K562 (cell line): Measurements from ENCODE around the gene PRF1. TPM values are rescaled to one million over a fixed set of nuclear protein-coding genes. Genes with fewer than 3 reads are reported as not detected.

Experiments used
- DACH1 ChIP-seq: fragments of 450-650 bp; IDR thresholded peaks from 2 replicates; pipeline ENCODE4 v1.6.1; 2018; ENCODE audit not compliant: partially characterized antibody
- HBP1 ChIP-seq: fragments of 450-650 bp; formaldehyde crosslinking; IDR thresholded peaks from 2 replicates; pipeline ENCODE4 v1.4.0; 2022; ENCODE audit warnings: missing genetic modification characterization
- MCM3 ChIP-seq: fragments of 450-650 bp; IDR thresholded peaks from 2 replicates; pipeline ENCODE4 v1.6.1; 2016
- NR4A1 ChIP-seq, 2 experiments: fragments of 250-450 bp in 1 of 2; fragments of 450-650 bp in 1 of 2; sonication (Bioruptor Pico) in 1 of 2; IDR thresholded peaks; 2 replicates each; pipeline versions ENCODE4 v1.4.0 to v1.6.1; 2016 to 2020; ENCODE audit warnings: mild to moderate bottlenecking in 2 of 2, missing compliant biosample characterization in 1 of 2, missing genetic modification characterization in 1 of 2, moderate library complexity in 1 of 2
- RBM39 ChIP-seq: fragments of 200-400 bp; formaldehyde crosslinking; optimal IDR thresholded peaks from 2 replicates; pipeline ENCODE3; 2018; ENCODE audit warnings: low read depth, low read length
- ZNF174 ChIP-seq: fragments of 250-450 bp; sonication (Bioruptor Pico); IDR thresholded peaks from 2 replicates; pipeline ENCODE4 v1.4.0; 2020; ENCODE audit warnings: mild to moderate bottlenecking
- ZNF224 ChIP-seq: sonication (generic); formaldehyde crosslinking; IDR thresholded peaks from 2 replicates; pipeline ENCODE4 v1.8.0; 2022; ENCODE audit warnings: mild to moderate bottlenecking, missing genetic modification reagents
- ZNF507 ChIP-seq: conservative IDR thresholded peaks from 2 replicates; pipeline ENCODE4 v1.6.1; 2017; ENCODE audit warnings: missing genetic modification characterization, missing compliant biosample characterization
- ZNF75A ChIP-seq: fragments of 450-650 bp; formaldehyde crosslinking; IDR thresholded peaks from 2 replicates; pipeline ENCODE4 v1.4.0; 2020; ENCODE audit warnings: mild to moderate bottlenecking
- polyA plus RNA-seq, 8 experiments: library from polyadenylated mRNA; depleted of rRNA in 4 of 8; stranded (reverse) in 5 of 8; unstranded in 3 of 8; fragments of >200 nt; fragmentation: Nextera tagmentation in 2 of 8; fragmentation: Illumina TruSeq in 1 of 8; extraction: Ambion mirVana in 2 of 8; extraction: Trizol in 1 of 8; gene quantifications; 2 replicates each; pipeline versions ENCODE4 v1.2.1 to v1.2.3, GENCODE V29; 2011 to 2014; ENCODE audit warnings: inconsistent platforms in 1 of 8, missing spikeins in 1 of 8
- total RNA-seq, 7 experiments: library from RNA; depleted of rRNA in 6 of 7; stranded (reverse); fragments of >200 nt in 6 of 7; fragmentation: Illumina TruSeq in 2 of 7; extraction: Trizol in 2 of 7; gene quantifications; 2 replicates each; pipeline versions ENCODE4 v1.2.1 to v1.2.3, GENCODE V29; 2011 to 2021; ENCODE audit warnings: low replicate concordance in 1 of 7
- TF ChIP-seq, protein P1 (sequence below): sonication (generic); formaldehyde crosslinking; IDR thresholded peaks from 2 replicates; pipeline ENCODE4 v1.8.0; 2022; ENCODE audit warnings: missing genetic modification reagents, mild to moderate bottlenecking, borderline replicate concordance

PRF1 gene
- total and polyA plus RNA-seq, 9 of the 15 experiments (the other 6 are each of a cell fraction or from before 2014, with no cell fraction given): 3.8 to 8.6 (median 6.3) TPM

- TF ChIP-seq, protein P1, sequence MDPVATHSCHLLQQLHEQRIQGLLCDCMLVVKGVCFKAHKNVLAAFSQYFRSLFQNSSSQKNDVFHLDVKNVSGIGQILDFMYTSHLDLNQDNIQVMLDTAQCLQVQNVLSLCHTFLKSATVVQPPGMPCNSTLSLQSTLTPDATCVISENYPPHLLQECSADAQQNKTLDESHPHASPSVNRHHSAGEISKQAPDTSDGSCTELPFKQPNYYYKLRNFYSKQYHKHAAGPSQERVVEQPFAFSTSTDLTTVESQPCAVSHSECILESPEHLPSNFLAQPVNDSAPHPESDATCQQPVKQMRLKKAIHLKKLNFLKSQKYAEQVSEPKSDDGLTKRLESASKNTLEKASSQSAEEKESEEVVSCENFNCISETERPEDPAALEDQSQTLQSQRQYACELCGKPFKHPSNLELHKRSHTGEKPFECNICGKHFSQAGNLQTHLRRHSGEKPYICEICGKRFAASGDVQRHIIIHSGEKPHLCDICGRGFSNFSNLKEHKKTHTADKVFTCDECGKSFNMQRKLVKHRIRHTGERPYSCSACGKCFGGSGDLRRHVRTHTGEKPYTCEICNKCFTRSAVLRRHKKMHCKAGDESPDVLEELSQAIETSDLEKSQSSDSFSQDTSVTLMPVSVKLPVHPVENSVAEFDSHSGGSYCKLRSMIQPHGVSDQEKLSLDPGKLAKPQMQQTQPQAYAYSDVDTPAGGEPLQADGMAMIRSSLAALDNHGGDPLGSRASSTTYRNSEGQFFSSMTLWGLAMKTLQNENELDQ (CRISPR knock-in tag): no peak
- no peak for TF ChIP-seq ZNF507 (tag)
- no peak for TF ChIP-seq RBM39
- TF ChIP-seq NR4A1 (CRISPR knock-in tag; IDR thresholded peaks at IDR 0.05): no peak
- no peak for TF ChIP-seq NR4A1 (tag; IDR thresholded peaks at IDR 0.05)
- no peak for TF ChIP-seq ZNF75A
- no peak for TF ChIP-seq ZNF174
- TF ChIP-seq DACH1: no peak
- TF ChIP-seq ZNF224 (CRISPR knock-in tag): no peak
- no peak for TF ChIP-seq HBP1 (CRISPR knock-in tag)
- no peak for TF ChIP-seq MCM3
Measured at GRCh38 chr10:70622541-70622940, 20.0 kb upstream of the PRF1 start (continued).
